ENCODE measurements around the gene DNAH17.
"Not testable (repeated sequence)": the region's sequence is repeated elsewhere in the genome, so short reads cannot be mapped to it uniquely, and the experiment has no call there.

DNAH17 gene

GRCh38 chr17:78522031-78522809 lies 55.0 kb downstream of the DNAH17 start:
- no peak for DNase-seq

GRCh38 chr17:78517421-78517820 lies 59.8 kb downstream of the DNAH17 start:
- DNase-seq: no peak

GRCh38 chr17:78515480-78515879 lies 61.7 kb downstream of the DNAH17 start:
- DNase-seq: no peak

- DNase-seq: no peak
These were observed 62.7 kb downstream of the DNAH17 start for GRCh38 chr17:78514521-78514920.

GRCh38 chr17:78512976-78513375 lies 64.2 kb downstream of the DNAH17 start:
- no peak for DNase-seq

- no peak for DNase-seq
These were observed 66.8 kb downstream of the DNAH17 start for GRCh38 chr17:78510141-78511075.

- no peak for DNase-seq
These were observed 69.7 kb downstream of the DNAH17 start for GRCh38 chr17:78507526-78507925.

GRCh38 chr17:78506454-78507309 lies 70.5 kb downstream of the DNAH17 start:
- no peak for DNase-seq

- no peak for DNase-seq
These were observed 72.9 kb downstream of the DNAH17 start for GRCh38 chr17:78504156-78504925.

GRCh38 chr17:78503388-78503787 lies 73.8 kb downstream of the DNAH17 start:
- not testable (repeated sequence) for DNase-seq

- DNase-seq: no peak
These were observed 74.5 kb downstream of the DNAH17 start for GRCh38 chr17:78502611-78503148.

- DNase-seq: peak; percentile 29
These were observed 75.8 kb downstream of the DNAH17 start for GRCh38 chr17:78501241-78502036.

GRCh38 chr17:78500806-78501205 lies 76.4 kb downstream of the DNAH17 start:
- peak; percentile 1 for DNase-seq

GRCh38 chr17:78499715-78500540 lies 77.3 kb downstream of the DNAH17 start:
- peak; percentile 1 for DNase-seq

GRCh38 chr17:78498848-78499247 lies 78.3 kb downstream of the DNAH17 start:
- DNase-seq: peak; percentile 3

- peak; percentile 70 for DNase-seq
These were observed 80.1 kb downstream of the DNAH17 start for GRCh38 chr17:78497115-78497540.

- DNase-seq: peak; percentile 0
These were observed 80.9 kb downstream of the DNAH17 start for GRCh38 chr17:78496311-78496710.

GRCh38 chr17:78495634-78496033 lies 81.6 kb downstream of the DNAH17 start:
- DNase-seq: peak; percentile 11

GRCh38 chr17:78494696-78495330 lies 82.4 kb downstream of the DNAH17 start:
- peak; percentile 2 for DNase-seq

All from RPMI8226 (cell line).